Motor neuron (in vitro differentiated cells): ENCODE measurements around the gene PRKACA. TPM values are rescaled to one million over a fixed set of nuclear protein-coding genes. Genes with fewer than 3 reads are reported as not detected.
"Not testable (repeated sequence)": the region's sequence is repeated elsewhere in the genome, so short reads cannot be mapped to it uniquely, and the experiment has no call there.

Experiments
- ATAC-seq, 8 experiments: fragments of 200-7000 bp; cut with Tn5 transposase; replicated peaks in 6 of 8; 2 replicates each; pipeline ENCODE4 v1.8.0; 2021; ENCODE audit warnings: mild to moderate bottlenecking in 8 of 8, moderate library complexity in 8 of 8
- H3K27ac ChIP-seq, 2 donors: fragments of 250-450 bp; sonication (Bioruptor Pico); 2 replicates each; pipeline ENCODE4 v1.9.0; 2021; ENCODE audit warnings: antibody characterized with exemption in 2 of 2, mild to moderate bottlenecking in 2 of 2, moderate library complexity in 1 of 2
- H3K4me1 ChIP-seq, 2 donors: fragments of 250-450 bp; sonication (Bioruptor Pico); replicated peaks in 1 of 2; 2 replicates each; pipeline ENCODE4 v1.6.1; 2021; ENCODE audit warnings: antibody characterized with exemption in 2 of 2, mild to moderate bottlenecking in 2 of 2, moderate library complexity in 1 of 2
- H3K4me3 ChIP-seq, 5 donors: fragments of 250-450 bp; sonication (Bioruptor Pico); 2 replicates each; pipeline ENCODE4 v1.9.0; 2021; ENCODE audit warnings: antibody characterized with exemption in 5 of 5, mild to moderate bottlenecking in 5 of 5, moderate library complexity in 4 of 5
- WGBS, 10 experiments: fragments of 450-650 bp; shearing (Covaris generic); methylation state at CpG; one replicate each; pipeline ENCODE4 v1.0.0; 2022; 5-methylcytosine and 5-hydroxymethylcytosine counted together
- in situ Hi-C, 9 experiments: fragments of 400-800 bp; cut with MboI; loops; one replicate each; pipeline ENCODE4 v1.15.0; 2021; ENCODE audit warnings: low sequenced_read_pairs in 9 of 9, low pct_unique_long_range_greater_than_20kb in 2 of 9; ENCODE audit not compliant: unreplicated experiment in 9 of 9
- total RNA-seq, 8 experiments: library from RNA; unstranded; fragments of 300-600 nt; gene quantifications; 2 replicates each; pipeline versions ENCODE4 v1.2.3 to v1.2.4, GENCODE V29; 2022

The PRKACA gene
- total RNA-seq, 8 experiments from 2014 or later, result 15.9 to 51.5 (median 31.9) TPM

- 83 to 95% (median 89%) methylated on average over 4 to 10 of the region's 10 CpGs; no CpG with 5 or more reads in 1 of the 10 experiments for WGBS, 10 experiments
- ATAC-seq, H3K4me3 ChIP-seq, H3K27ac ChIP-seq: not testable (repeated sequence)
- in situ Hi-C loops, result loop anchor here in 2 of 9 experiments (25.0 kb wide), 2 partner anchors 191 to 266 kb away; partner anchors contain the start of gene DDX39A (in 1 of the 2)
- peaks cover 19 to 29% of the 10 kb centered on the region in 2 donors for H3K4me1 ChIP-seq
These were observed 28.6 kb upstream of the PRKACA start for GRCh38 chr19:14146169-14146568.

- in situ Hi-C loops, result loop anchor here in 2 of 9 experiments (25.0 kb wide), 2 partner anchors 192 to 267 kb away; partner anchors contain the start of gene DDX39A (in 1 of the 2)
- peak in 1 of 8 experiments; percentile 78 for ATAC-seq
- H3K4me3 ChIP-seq, result no peak overlapping the region
- H3K27ac ChIP-seq, result no peak overlapping the region
- H3K4me1 ChIP-seq, result peaks cover 19 to 29% of the 10 kb centered on the region in 2 donors
- WGBS, 10 experiments, result 0 to 100% (median 63%) methylated on average over 1 to 4 of the region's 6 CpGs; no CpG with 5 or more reads in 2 of the 10 experiments
These were observed 27.8 kb upstream of the PRKACA start for GRCh38 chr19:14145381-14145780.

DNA sequence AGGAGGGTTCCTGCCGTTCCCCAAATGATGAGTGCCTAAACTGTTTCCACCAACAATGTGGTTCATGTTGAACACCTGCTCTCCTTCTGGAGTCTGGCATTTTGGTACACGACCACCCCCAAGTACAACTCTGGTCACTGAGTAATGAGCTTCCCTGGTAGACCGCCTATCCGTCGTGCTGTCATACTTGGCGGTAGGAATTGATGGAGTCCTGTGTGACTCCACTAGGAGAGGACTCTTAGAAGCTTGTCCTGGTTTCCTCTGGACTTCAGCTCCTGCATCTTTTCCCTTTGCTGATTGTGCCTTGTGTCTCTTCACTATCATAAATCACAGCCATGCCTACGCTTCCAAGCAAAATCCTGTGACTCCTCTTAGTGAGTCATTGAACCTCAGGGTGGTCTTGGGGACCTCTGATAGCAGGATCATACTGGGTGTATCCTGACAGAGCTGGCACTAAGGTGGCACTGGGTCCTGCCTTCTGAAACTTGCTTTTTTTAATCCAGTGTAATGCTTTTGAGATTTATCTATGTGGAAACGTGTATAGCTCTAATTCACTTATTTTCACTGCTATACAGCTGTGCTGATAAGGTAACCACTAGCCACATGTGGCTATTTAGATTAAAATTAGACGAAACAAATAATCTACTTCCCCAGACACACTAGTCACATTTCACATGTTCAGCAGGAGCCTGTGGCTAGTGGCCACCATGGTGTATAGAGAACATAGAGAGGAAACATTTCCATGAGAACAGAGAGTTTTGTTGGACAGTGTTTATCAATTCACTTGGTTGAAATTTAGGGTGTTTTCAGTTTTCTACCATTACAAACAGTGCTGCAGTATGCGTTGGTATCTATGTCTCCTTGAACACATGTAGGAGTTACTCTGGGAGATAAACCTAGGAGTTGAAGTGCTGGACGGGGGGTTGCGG is 25.0 kb upstream of the PRKACA start:
- Histone ChIP-seq H3K4me3 (no peak overlapping the region), H3K4me1 (peaks cover 0 to 20% of the 10 kb centered on the region in 2 donors), H3K27ac (no peak overlapping the region)
- 60 to 100% (median 77%) methylated on average over 2 to 8 of the region's 12 CpGs; no CpG with 5 or more reads in 1 of the 10 experiments for WGBS, 10 experiments
- in situ Hi-C loops, result loop anchor here in 2 of 9 experiments (25.0 kb wide), 2 partner anchors 195 to 270 kb away; partner anchors contain the start of gene DDX39A (in 1 of the 2)
- ATAC-seq, result peak in 5 of 8 experiments; percentile 71 to 87 (median 85)

DNA sequence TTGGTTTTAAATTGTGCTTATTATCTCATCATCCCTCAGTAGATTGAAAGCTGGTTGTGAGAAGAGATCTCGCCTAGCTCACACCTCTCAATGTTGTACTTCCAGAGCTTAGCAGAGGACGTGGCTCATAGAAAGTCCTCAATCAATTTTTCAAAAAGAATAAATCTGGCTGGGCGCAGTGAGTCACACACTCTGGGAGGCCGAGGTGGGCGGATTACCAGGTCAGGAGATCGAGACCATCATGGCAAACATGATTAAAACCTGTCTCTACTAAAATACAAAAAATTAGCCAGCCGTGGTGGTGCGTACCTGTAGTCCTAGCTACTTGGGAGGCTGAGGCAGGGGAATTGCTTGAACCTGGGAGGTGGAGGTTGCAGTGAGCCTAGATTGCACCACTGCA is 23.5 kb upstream of the PRKACA start:
- Histone ChIP-seq H3K4me3 (no peak overlapping the region), H3K4me1 (peaks cover 0 to 20% of the 10 kb centered on the region in 2 donors), H3K27ac (no peak overlapping the region)
- in situ Hi-C loops, result loop anchor here in 2 of 9 experiments (25.0 kb wide), 2 partner anchors 196 to 271 kb away; partner anchors contain the start of gene DDX39A (in 1 of the 2)
- WGBS, 10 experiments, result 67 to 100% (median 93%) methylated on average over 1 to 8 of the region's 8 CpGs; no CpG with 5 or more reads in 1 of the 10 experiments
- ATAC-seq, result no peak

- ATAC-seq, result no peak
- H3K4me3 ChIP-seq, result no peak overlapping the region
- no peak overlapping the region for H3K27ac ChIP-seq
- peaks cover 0 to 20% of the 10 kb centered on the region in 2 donors for H3K4me1 ChIP-seq
- 0 to 96% (median 46%) methylated on average over 2 to 9 of the region's 9 CpGs; no CpG with 5 or more reads in 3 of the 10 experiments for WGBS, 10 experiments
- in situ Hi-C loops, result loop anchor here in 2 of 9 experiments (25.0 kb wide), 2 partner anchors 197 to 272 kb away; partner anchors contain the start of gene DDX39A (in 1 of the 2)
These were observed 22.4 kb upstream of the PRKACA start for GRCh38 chr19:14139944-14140343.

DNA sequence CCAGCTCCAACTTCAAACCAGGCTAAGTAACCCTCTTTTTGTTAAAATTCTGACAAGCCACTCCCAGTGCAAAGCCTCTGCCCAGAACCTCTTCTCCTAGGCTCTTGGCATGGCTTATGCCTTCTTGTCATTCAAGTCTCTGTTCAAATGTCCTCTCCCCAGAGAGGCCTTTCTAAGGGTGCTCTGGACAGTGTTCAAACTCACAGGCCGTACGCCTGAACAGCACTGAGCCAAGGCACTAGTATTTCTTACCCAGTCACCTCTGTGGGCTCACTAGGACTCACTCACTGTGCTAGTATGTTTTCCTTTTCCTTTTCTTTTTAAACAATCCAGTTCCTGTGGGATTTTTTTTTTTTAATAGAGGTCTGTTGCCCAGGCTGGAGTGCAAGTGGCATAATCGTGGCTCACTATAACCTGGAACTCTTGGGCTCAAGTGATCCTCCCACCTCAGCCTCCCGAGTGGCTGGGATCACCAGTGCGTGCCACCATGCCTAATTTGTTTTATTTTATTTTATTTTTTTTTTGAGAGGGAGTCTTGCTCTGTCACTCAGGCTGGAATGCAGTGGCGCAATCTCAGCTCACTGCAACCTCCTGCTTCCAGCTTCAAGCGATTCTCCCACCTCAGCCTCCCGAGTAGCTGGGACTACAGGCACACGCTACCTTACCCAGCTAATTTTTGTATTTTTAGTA is 21.2 kb upstream of the PRKACA start:
- Histone ChIP-seq H3K4me1 (peaks cover 0 to 20% of the 10 kb centered on the region in 2 donors), H3K27ac (peak overlapping the region in 1 of 2 donors; percentile 20), H3K4me3 (no peak overlapping the region)
- in situ Hi-C loops, result loop anchor here in 2 of 9 experiments (25.0 kb wide), 2 partner anchors 199 to 274 kb away; partner anchors contain the start of gene DDX39A (in 1 of the 2)
- WGBS, 10 experiments, result 60 to 100% (median 80%) methylated on average over 1 to 7 of the region's 9 CpGs; no CpG with 5 or more reads in 2 of the 10 experiments
- no peak for ATAC-seq

DNA sequence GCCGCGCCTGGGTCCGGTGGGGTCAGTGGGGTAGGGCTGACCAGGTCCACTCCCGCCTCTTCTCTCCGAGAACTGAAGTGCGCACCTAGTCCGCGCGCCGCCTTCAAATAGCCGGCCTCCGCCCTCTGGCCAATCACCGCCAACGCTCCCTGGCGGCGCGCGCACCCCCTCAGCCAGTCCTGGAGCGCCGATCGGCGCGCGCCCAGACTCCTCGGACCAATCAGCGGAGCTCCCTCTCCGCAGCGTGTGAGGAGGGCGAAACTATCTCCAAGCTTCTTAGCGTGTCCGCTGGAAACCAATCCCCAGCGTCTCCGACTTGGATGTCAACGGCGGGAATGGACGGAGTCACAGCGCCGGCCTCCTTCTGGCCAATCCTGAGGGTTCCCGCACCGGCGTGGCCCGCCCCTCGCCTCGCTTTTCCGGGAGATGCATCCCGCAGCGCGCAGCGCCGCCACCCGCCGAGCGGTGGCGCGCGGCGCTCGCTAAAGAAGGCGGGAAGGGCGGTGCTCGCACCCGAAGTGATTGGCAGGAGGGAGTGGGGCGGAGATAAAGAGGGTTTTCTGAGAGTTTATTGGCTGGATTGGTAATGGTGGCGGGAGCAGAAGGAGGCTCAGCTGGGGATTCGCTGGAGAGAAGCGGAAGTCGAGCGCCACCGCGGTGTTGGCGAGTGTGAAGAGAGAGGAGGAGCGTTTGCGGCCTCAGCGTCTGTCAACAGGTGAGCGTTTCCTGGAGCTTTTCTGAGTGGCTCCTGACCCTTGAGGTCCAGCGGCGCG is 19.1 kb upstream of the PRKACA start, which contains the start of gene ASF1B:
ASF1B (minus strand) TSS at position 81 of the 773 bp plus-strand sequence. CDS start 133 bp downstream, outside the sequence.
- Histone ChIP-seq H3K4me1 (peaks cover 0 to 16% of the 10 kb centered on the region in 2 donors), H3K4me3 (peak within 1 kb of the TSS; percentile 41 to 62 (median 50)), H3K27ac (peak within 1 kb of the TSS in 1 of 2 donors; percentile 76)
- 0 to 7% (median 0%) methylated on average over 1 to 23 of the region's 78 CpGs; no CpG with 5 or more reads in 4 of the 10 experiments for WGBS, 10 experiments
- ATAC-seq, result peak; percentile 85 to 93 (median 90)
- in situ Hi-C loops, result loop anchor here in 2 of 9 experiments (25.0 kb wide), 2 partner anchors 201 to 276 kb away; partner anchors contain the start of gene DDX39A (in 1 of the 2)

DNA sequence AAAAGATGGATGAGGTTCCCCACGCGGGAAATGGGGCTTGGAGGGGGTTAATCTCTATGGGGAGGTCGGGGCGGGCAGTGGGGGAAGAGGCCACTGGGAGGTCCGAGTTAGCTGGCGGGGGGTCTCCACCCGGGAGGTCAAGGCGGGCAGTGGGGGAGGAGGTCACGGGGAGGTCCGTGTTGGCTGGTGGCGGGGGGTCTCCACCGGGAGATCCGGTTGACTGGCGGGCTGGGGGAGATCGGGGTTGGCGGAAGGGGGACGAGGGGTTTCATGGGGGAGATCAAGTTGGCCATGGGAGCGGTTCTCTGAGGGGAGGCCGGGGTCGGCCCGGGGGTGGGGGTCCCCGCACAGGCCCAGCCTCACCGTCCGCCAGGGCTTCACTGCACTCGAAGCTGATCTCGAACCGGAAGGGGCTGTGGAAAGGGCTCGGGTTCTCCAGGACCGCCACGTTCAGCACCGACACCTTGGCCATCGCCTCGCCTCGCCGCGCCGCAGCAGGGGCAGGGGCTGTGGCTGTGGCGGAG is 18.5 kb upstream of the PRKACA start:
- in situ Hi-C loops, result loop anchor here in 2 of 9 experiments (25.0 kb wide), 2 partner anchors 201 to 276 kb away; partner anchors contain the start of gene DDX39A (in 1 of the 2)
- peak overlapping the region; percentile 34 to 52 (median 48) for H3K4me3 ChIP-seq
- no peak for ATAC-seq
- H3K4me1 ChIP-seq, result peaks cover 0 to 16% of the 10 kb centered on the region in 2 donors
- WGBS, 10 experiments, result no CpG with 5 or more reads among the region's 38 CpGs
- no peak overlapping the region for H3K27ac ChIP-seq

DNA sequence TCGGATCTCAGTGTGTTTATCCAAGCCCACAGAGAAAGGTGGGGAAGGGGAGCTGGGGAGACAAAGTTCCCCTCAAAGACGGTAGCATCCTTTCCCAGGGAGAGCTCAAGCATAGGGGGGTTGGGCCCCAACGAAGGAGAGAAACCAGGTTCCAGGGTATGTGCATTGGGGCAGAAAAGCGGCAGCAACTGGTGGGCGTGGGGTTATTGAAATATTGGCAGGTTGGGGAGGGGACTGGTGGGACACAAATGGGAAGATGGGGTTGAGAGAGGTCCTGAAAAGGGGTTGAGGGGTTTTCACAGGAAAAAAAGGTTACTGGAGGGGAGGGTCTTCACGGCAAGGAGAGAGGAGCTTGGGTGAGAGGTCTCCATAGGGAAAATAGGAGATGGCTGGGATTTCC is 17.8 kb upstream of the PRKACA start:
- ATAC-seq, result no peak
- H3K27ac ChIP-seq, result no peak overlapping the region
- in situ Hi-C loops, result loop anchor here in 2 of 9 experiments (25.0 kb wide), 2 partner anchors 202 to 277 kb away; partner anchors contain the start of gene DDX39A (in 1 of the 2)
- 0 to 42% (median 22%) methylated on average over 1 to 4 of the region's 6 CpGs; no CpG with 5 or more reads in 4 of the 10 experiments for WGBS, 10 experiments
- H3K4me1 ChIP-seq, result peaks cover 0 to 16% of the 10 kb centered on the region in 2 donors
- peak overlapping the region in 1 of 5 donors; percentile 50 for H3K4me3 ChIP-seq

- Histone ChIP-seq H3K4me1 (no peaks in the 10 kb centered on the region), H3K27ac (no peak overlapping the region), H3K4me3 (no peak overlapping the region)
- 0 to 100% (median 80%) methylated on average over 1 to 3 of the region's 4 CpGs; no CpG with 5 or more reads in 5 of the 10 experiments for WGBS, 10 experiments
- in situ Hi-C loops, result loop anchor here in 2 of 9 experiments (25.0 kb wide), 2 partner anchors 209 to 284 kb away; partner anchors contain the start of gene DDX39A (in 1 of the 2)
- no peak for ATAC-seq
These were observed 10.5 kb upstream of the PRKACA start for GRCh38 chr19:14127929-14128509.

GRCh38 chr19:14127176-14127575 is 9.6 kb upstream of the PRKACA start:
- in situ Hi-C loops, result loop anchor here in 2 of 9 experiments (25.0 kb wide), 2 partner anchors 210 to 285 kb away; partner anchors contain the start of gene DDX39A (in 1 of the 2)
- H3K4me1 ChIP-seq, result no peaks in the 10 kb centered on the region
- H3K27ac ChIP-seq, result no peak overlapping the region
- no peak for ATAC-seq
- 76 to 100% (median 86%) methylated on average over 1 to 7 of the region's 8 CpGs; no CpG with 5 or more reads in 5 of the 10 experiments for WGBS, 10 experiments
- no peak overlapping the region for H3K4me3 ChIP-seq
